Measurements from ENCODE around the gene PPP1CA. TPM values are rescaled to one million over a fixed set of nuclear protein-coding genes. Genes with fewer than 3 reads are reported as not detected.

PPP1CA gene
- total and polyA plus RNA-seq, 2 experiments from 2014 or later: 172 to 207 TPM

- no peaks in the 10 kb centered on the region for H4K20me1 ChIP-seq (ENCODE audit: insufficient read depth)
- 61 to 67% methylated on average over 3 to 4 of the region's 4 CpGs for WGBS, 2 experiments (ENCODE audit: low coverage in 1 of 2, low lambda C conversion rate in 2 of 2, missing lambda C conversion rate in 2 of 2)
- no peak overlapping the region for H2AFZ ChIP-seq
- peaks cover 26% of the 10 kb centered on the region for H3K79me2 ChIP-seq (ENCODE audit: insufficient read depth)
- no peaks in the 10 kb centered on the region for H3K27me3 ChIP-seq (replicated peaks; ENCODE audit: insufficient read depth)
- peak overlapping the region; percentile 93 for H3K9ac ChIP-seq
- DNase-seq: no peak
- H3K9me3 ChIP-seq (ENCODE audit: low read depth): no peaks in the 10 kb centered on the region
- peak overlapping the region; percentile 97 for H3K27ac ChIP-seq
- peaks cover 52% of the 10 kb centered on the region for H3K4me1 ChIP-seq (ENCODE audit: insufficient read depth)
- in situ Hi-C loops (cut with MboI): no loop called here
- H3K9me2 ChIP-seq (ENCODE audit: insufficient read depth): no peaks in the 10 kb centered on the region
- TF ChIP-seq EZH2 (IDR thresholded peaks at IDR 0.05; ENCODE audit: insufficient read depth, poor library complexity, severe bottlenecking): no peak
- TF ChIP-seq EZH2phosphoT487 (IDR thresholded peaks at IDR 0.05; ENCODE audit: insufficient read depth, low read depth): no peak
- H3F3A ChIP-seq (ENCODE audit: insufficient read depth): peaks cover 76% of the 10 kb centered on the region
- no peak overlapping the region for H3K4me3 ChIP-seq
- no peak overlapping the region for H3K4me2 ChIP-seq (ENCODE audit: unreplicated experiment)
- H3K36me3 ChIP-seq (ENCODE audit: low read depth): 0 out of 2 replicates have a peak, but pooled peaks cover 2% of the 10 kb centered on the region
These were observed 45.2 kb downstream of the PPP1CA start for GRCh38 chr11:67356387-67356863.

DNA sequence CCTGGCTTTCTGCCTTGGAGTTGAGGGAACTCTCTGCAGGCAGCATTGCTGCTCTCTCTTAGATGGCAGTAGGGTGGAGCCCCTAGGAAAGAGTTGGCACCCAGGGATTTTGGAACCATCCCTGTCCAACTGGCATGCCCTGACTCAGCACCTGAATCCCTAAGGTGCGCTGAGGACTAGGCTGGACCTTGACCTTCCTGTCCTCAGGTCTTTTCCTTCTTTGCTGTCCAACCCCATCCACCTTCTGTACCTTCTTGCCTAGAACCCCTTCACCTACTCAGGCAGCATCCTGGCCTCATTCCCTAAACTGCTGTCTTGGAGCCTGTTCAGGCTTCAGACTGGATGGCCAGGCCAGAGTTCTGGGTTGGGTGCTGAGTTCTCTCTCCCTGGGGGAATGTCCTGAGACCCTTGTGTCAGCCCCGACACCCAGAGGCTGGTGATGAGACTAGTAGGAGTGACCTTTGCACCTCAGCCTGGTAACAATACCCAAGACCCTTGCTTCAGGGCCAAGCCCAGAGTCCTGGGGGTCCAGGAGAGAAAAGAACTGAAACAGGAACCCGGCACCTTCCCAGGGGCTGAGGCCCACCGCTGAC, 45.8 kb downstream of the PPP1CA start:
- WGBS, 2 experiments (ENCODE audit: low coverage in 1 of 2, low lambda C conversion rate in 2 of 2, missing lambda C conversion rate in 2 of 2): 67 to 70% methylated on average over 4 of the region's 4 CpGs
- H3K27me3 ChIP-seq (replicated peaks; ENCODE audit: insufficient read depth): no peaks in the 10 kb centered on the region
- peak overlapping the region; percentile 89 for H3K4me2 ChIP-seq (ENCODE audit: unreplicated experiment)
- no peaks in the 10 kb centered on the region for H3K9me2 ChIP-seq (ENCODE audit: insufficient read depth)
- H3K4me3 ChIP-seq: no peak overlapping the region
- peak overlapping the region; percentile 97 for H3K27ac ChIP-seq
- peaks cover 73% of the 10 kb centered on the region for H3F3A ChIP-seq (ENCODE audit: insufficient read depth)
- DNase-seq: no peak
- in situ Hi-C loops (cut with MboI): no loop called here
- H3K9me3 ChIP-seq (ENCODE audit: low read depth): no peaks in the 10 kb centered on the region
- no peak overlapping the region for H2AFZ ChIP-seq
- peaks cover 24% of the 10 kb centered on the region for H3K79me2 ChIP-seq (ENCODE audit: insufficient read depth)
- TF ChIP-seq EZH2phosphoT487 (IDR thresholded peaks at IDR 0.05; ENCODE audit: insufficient read depth, low read depth): no peak
- TF ChIP-seq EZH2 (IDR thresholded peaks at IDR 0.05; ENCODE audit: insufficient read depth, poor library complexity, severe bottlenecking): no peak
- no peaks in the 10 kb centered on the region for H4K20me1 ChIP-seq (ENCODE audit: insufficient read depth)
- peaks cover 52% of the 10 kb centered on the region for H3K4me1 ChIP-seq (ENCODE audit: insufficient read depth)
- H3K36me3 ChIP-seq (ENCODE audit: low read depth): 0 out of 2 replicates have a peak, but pooled peaks cover 2% of the 10 kb centered on the region
- H3K9ac ChIP-seq: peak overlapping the region; percentile 93

GRCh38 chr11:67355023-67355793, 46.5 kb downstream of the PPP1CA start:
- Histone ChIP-seq H3K79me2 (ENCODE audit: insufficient read depth) (peaks cover 23% of the 10 kb centered on the region), H2AFZ (no peak overlapping the region), H3K27ac (peak overlapping the region; percentile 97), H3K9ac (peak overlapping the region; percentile 93), H3K4me3 (0 out of 2 replicates have a peak overlapping the region, but pooled peaks have one; percentile 21), H3K4me2 (ENCODE audit: unreplicated experiment) (peak overlapping the region; percentile 89), H3F3A (ENCODE audit: insufficient read depth) (peaks cover 72% of the 10 kb centered on the region), H3K9me2 (ENCODE audit: insufficient read depth) (no peaks in the 10 kb centered on the region), H3K36me3 (ENCODE audit: low read depth) (0 out of 2 replicates have a peak, but pooled peaks cover 2% of the 10 kb centered on the region), H4K20me1 (ENCODE audit: insufficient read depth) (no peaks in the 10 kb centered on the region), H3K4me1 (ENCODE audit: insufficient read depth) (peaks cover 52% of the 10 kb centered on the region), H3K27me3 (replicated peaks; ENCODE audit: insufficient read depth) (no peaks in the 10 kb centered on the region), H3K9me3 (ENCODE audit: low read depth) (no peaks in the 10 kb centered on the region)
- in situ Hi-C loops (cut with MboI): no loop called here
- peak; percentile 46 for DNase-seq
- 44 to 45% methylated on average over 11 of the region's 11 CpGs for WGBS, 2 experiments (ENCODE audit: low coverage in 1 of 2, low lambda C conversion rate in 2 of 2, missing lambda C conversion rate in 2 of 2)
- TF ChIP-seq EZH2phosphoT487 (IDR thresholded peaks at IDR 0.05; ENCODE audit: insufficient read depth, low read depth): no peak

- DNase-seq: peak; percentile 97
- Histone ChIP-seq H3K4me2 (ENCODE audit: unreplicated experiment) (peak overlapping the region; percentile 89), H3K9me2 (ENCODE audit: insufficient read depth) (no peaks in the 10 kb centered on the region), H3K4me1 (ENCODE audit: insufficient read depth) (peaks cover 52% of the 10 kb centered on the region), H3K9ac (peak overlapping the region; percentile 93), H3K27ac (peak overlapping the region; percentile 97), H3K27me3 (replicated peaks; ENCODE audit: insufficient read depth) (no peaks in the 10 kb centered on the region), H3K36me3 (ENCODE audit: low read depth) (no peaks in the 10 kb centered on the region), H3F3A (ENCODE audit: insufficient read depth) (peaks cover 70% of the 10 kb centered on the region), H3K4me3 (peak overlapping the region; percentile 80), H3K9me3 (ENCODE audit: low read depth) (no peaks in the 10 kb centered on the region), H2AFZ (no peak overlapping the region), H3K79me2 (ENCODE audit: insufficient read depth) (peaks cover 17% of the 10 kb centered on the region), H4K20me1 (ENCODE audit: insufficient read depth) (no peaks in the 10 kb centered on the region)
- in situ Hi-C loops (cut with MboI): no loop called here
- 10 to 11% methylated on average over 8 of the region's 8 CpGs for WGBS, 2 experiments (ENCODE audit: low coverage in 1 of 2, low lambda C conversion rate in 2 of 2, missing lambda C conversion rate in 2 of 2)
- TF ChIP-seq EZH2 (IDR thresholded peaks at IDR 0.05; ENCODE audit: insufficient read depth, poor library complexity, severe bottlenecking): no peak
- no peak for TF ChIP-seq EZH2phosphoT487 (IDR thresholded peaks at IDR 0.05; ENCODE audit: insufficient read depth, low read depth)
These were observed 47.3 kb downstream of the PPP1CA start for GRCh38 chr11:67354075-67355022.
